Right cardiac atrium (tissue), 5 donors: ENCODE data around the gene CYP26C1. TPM values are rescaled to one million over a fixed set of nuclear protein-coding genes. Genes with fewer than 3 reads are reported as not detected.

Experiments
- polyA plus RNA-seq: library from polyadenylated mRNA; stranded (reverse); fragments of 200-250 nt; gene quantifications from one replicate; pipeline ENCODE4 v1.2.3, GENCODE V29; 2013
- total RNA-seq, 4 donors: library from RNA; stranded (reverse); fragmentation: NEBNext Ultra II Directional; extraction: Animal tissue kit (Norgen Biotek cat#: 25700); gene quantifications; one replicate each; pipeline ENCODE4 v1.2.1, GENCODE V29; 2021
- donor health status: healthy with polysubstance abuse.
- donor health status: DM: no; HTN: yes; CAD: no.
- donor health status: DM: no; HTN: no; CAD: no.
- donor health status: DM: no; HTN: yes; CAD: no; lungs with severe emphysema.
- donor health status: DM: yes; HTN: yes; CAD: no.

The CYP26C1 gene
- total and polyA plus RNA-seq, 5 donors = 0.02 to 0.09 TPM; not detected in 3

Other genes starting within 250 kb of the CYP26C1 start
- 1 to 10 TPM; 6.7 to 9.5 (median 9.0) TPM for gene EXOC6, start 212.3 kb upstream of the CYP26C1 start, total RNA-seq
- gene EXOC6, start 212.3 kb upstream of the CYP26C1 start, polyA plus RNA-seq = 5.7 TPM
- not detected for gene CYP26A1, start 13.1 kb downstream of the CYP26C1 start, total RNA-seq
- gene CYP26A1, start 13.1 kb downstream of the CYP26C1 start, polyA plus RNA-seq = not detected